Adrenal gland (tissue), 5 donors: ENCODE measurements around the gene PIGA.

ENCODE experiments used
- POLR2A ChIP-seq, 2 donors: fragments of 450-650 bp; IDR thresholded peaks; one replicate each; pipeline ENCODE4 v1.6.1; 2017; ENCODE audit warnings: antibody characterized with exemption in 2 of 2, mild to moderate bottlenecking in 2 of 2, moderate library complexity in 1 of 2
- TF ChIP-seq, protein P1 (sequence below), 6 experiments: fragments of 450-650 bp in 4 of 6; fragments of 200-600 bp in 2 of 6; sonication (generic) in 1 of 6; IDR thresholded peaks; 1 replicate in 5 of 6; 2 replicates in 1 of 6; pipeline versions ENCODE4 v1.5.1 to v1.8.0; 2016 to 2021; ENCODE audit warnings: antibody characterized with exemption in 6 of 6, mild to moderate bottlenecking in 2 of 6, moderate library complexity in 1 of 6
- donor health status: DM: no; HTN: no; CAD: no.

DNA sequence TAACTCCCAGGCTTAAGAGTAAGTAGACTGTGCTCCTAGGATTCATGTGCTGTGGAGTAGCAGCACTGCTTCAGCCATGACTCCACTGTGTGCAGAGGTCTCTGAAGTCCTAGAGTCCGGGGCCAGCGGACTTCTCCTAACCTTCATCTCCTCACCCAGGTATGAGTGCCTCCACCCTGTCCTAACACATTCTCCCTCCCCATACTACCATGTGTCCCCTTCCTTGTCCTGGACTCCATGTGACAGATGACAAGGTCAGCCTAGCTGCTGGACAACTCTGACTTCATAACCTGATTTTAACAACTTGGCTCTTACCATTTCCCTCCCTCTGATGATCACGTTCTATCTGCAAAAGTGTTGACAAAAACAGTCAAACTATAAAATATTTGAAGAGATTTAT lies 36.5 kb downstream of the PIGA start:
- TF ChIP-seq, protein P1, sequence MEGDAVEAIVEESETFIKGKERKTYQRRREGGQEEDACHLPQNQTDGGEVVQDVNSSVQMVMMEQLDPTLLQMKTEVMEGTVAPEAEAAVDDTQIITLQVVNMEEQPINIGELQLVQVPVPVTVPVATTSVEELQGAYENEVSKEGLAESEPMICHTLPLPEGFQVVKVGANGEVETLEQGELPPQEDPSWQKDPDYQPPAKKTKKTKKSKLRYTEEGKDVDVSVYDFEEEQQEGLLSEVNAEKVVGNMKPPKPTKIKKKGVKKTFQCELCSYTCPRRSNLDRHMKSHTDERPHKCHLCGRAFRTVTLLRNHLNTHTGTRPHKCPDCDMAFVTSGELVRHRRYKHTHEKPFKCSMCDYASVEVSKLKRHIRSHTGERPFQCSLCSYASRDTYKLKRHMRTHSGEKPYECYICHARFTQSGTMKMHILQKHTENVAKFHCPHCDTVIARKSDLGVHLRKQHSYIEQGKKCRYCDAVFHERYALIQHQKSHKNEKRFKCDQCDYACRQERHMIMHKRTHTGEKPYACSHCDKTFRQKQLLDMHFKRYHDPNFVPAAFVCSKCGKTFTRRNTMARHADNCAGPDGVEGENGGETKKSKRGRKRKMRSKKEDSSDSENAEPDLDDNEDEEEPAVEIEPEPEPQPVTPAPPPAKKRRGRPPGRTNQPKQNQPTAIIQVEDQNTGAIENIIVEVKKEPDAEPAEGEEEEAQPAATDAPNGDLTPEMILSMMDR (IDR thresholded peaks at IDR 0.05), result no peak
- no peak for TF ChIP-seq POLR2A (IDR thresholded peaks at IDR 0.05)
